Activated naive CD4-positive, alpha-beta T cell treated with anti-CD3 and anti-CD28 coated beads, Interleukin-2, amount 50 U/mL, for 24 hours (primary cell): ENCODE measurements around the gene ZBTB17.
A peak's percentile ranks its signal among the peaks of the same experiment; 100 is the strongest.

Experiments used
- H3K27ac Mint-ChIP-seq: one replicate; pipeline ENCODE4 v1.8.0; 2021; ENCODE audit warnings: mild to moderate bottlenecking, mixed read lengths
- H3K27me3 Mint-ChIP-seq: one replicate; pipeline ENCODE4 v1.8.0; 2021; ENCODE audit warnings: mixed read lengths
- H3K36me3 Mint-ChIP-seq: one replicate; pipeline ENCODE4 v1.8.0; 2021; ENCODE audit warnings: mixed read lengths
- H3K4me1 Mint-ChIP-seq: one replicate; pipeline ENCODE4 v1.8.0; 2021; ENCODE audit warnings: mixed read lengths
- H3K4me3 Mint-ChIP-seq: one replicate; pipeline ENCODE4 v1.8.0; 2021; ENCODE audit warnings: mild to moderate bottlenecking, mixed read lengths
- H3K9me3 Mint-ChIP-seq: one replicate; pipeline ENCODE4 v1.8.0; 2021; ENCODE audit warnings: mixed read lengths

Gene ZBTB17

DNA sequence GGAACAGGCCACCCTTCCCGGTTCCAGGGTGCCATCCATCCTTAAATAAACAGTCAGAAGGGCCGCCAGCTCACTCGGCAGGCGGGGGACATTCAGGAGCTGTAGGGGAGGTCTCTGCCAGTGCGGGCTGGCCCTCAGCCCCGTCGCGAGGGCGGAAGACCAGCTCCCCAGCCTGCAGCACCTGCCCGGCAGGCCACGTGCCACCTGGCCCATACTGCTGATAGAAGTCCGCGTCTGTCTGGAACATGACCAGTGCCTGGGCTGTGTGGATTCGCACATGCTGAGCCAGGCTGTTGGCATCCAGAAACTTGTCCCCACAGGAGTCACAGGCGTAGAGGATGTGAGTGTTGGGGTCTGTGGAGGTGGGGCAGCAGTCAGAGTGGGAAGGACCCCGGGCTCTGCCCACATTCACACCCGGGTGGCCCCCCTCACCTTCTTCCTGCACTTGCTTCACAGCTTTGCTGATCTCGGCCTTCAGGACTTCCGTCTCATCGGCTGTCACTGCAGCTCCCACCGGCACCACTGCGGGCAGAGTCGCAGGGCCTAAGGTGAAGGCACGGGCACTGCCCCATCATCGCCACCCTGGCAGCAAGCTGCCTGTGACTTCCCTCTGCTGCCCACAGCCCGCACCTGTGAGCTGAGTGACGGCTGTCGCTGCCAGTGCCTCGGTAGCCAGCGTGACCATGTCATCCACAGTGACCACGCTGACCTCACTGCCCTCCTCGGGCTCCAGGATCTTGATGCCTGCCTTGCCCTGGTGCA lies 33.8 kb downstream of the ZBTB17 start:
- Mint-ChIP-seq H3K27me3 (no peaks in the 10 kb centered on the region), H3K4me3 (no peak overlapping the region), H3K36me3 (peaks cover 7% of the 10 kb centered on the region), H3K4me1 (peaks cover 7% of the 10 kb centered on the region), H3K27ac (peak overlapping the region; percentile 72), H3K9me3 (no peaks in the 10 kb centered on the region)

- Mint-ChIP-seq H3K27me3 (no peaks in the 10 kb centered on the region), H3K36me3 (peaks cover 8% of the 10 kb centered on the region), H3K27ac (peak overlapping the region; percentile 30), H3K4me1 (peaks cover 4% of the 10 kb centered on the region), H3K4me3 (no peak overlapping the region), H3K9me3 (no peaks in the 10 kb centered on the region)
These were observed 34.7 kb downstream of the ZBTB17 start for GRCh38 chr1:15941044-15941840.

- Mint-ChIP-seq H3K27ac (peak overlapping the region; percentile 30), H3K9me3 (no peaks in the 10 kb centered on the region), H3K4me1 (peaks cover 4% of the 10 kb centered on the region), H3K4me3 (no peak overlapping the region), H3K36me3 (peaks cover 9% of the 10 kb centered on the region), H3K27me3 (no peaks in the 10 kb centered on the region)
These were observed 35.5 kb downstream of the ZBTB17 start for GRCh38 chr1:15940110-15941043.

DNA sequence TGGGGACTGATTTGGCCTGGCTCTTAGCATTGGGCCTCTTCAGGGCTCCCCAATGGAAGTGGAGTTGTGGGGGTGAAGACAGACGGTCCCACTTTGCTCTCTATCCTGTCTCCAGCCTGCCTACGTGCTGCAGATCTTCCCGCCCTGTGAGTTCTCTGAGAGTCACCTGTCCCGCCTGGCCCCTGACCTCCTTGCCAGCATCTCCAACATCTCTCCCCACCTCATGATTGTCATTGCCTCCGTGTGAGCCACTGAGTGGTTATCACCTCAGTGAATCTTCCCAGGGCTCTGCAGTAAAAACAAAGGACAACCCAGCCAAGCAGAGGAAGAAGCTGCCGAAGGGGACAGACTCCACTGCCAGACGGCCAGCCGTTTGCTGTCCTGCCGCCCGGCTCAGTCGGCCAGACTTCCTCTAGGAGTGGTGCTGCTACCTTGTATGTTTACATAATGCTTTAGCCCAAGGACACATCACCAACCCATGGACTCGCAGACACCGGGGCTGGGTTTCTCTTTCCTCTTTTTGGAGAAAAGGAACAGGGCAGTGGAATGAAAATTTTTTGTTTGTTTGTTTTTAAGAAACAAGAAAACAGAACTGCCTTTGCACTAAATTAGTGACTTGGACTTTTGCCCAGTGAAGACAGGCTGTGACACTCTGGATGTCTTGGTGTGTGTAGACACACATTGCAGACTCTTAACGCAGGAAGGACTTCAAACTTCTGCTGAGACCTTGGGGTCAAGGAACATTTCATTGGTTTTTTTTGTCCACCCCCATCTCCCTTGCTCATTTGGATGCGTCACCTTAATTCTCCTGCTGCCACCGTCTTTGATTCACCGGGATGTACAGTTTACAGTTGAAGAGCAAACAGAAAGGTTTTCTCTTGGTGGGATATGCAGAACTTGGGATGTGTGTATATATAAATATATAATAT lies 36.5 kb downstream of the ZBTB17 start:
- H3K27ac Mint-ChIP-seq = peak overlapping the region; percentile 95
- H3K4me3 Mint-ChIP-seq = no peak overlapping the region
- H3K27me3 Mint-ChIP-seq = no peaks in the 10 kb centered on the region
- peaks cover 4% of the 10 kb centered on the region for H3K4me1 Mint-ChIP-seq
- peaks cover 16% of the 10 kb centered on the region for H3K36me3 Mint-ChIP-seq
- no peaks in the 10 kb centered on the region for H3K9me3 Mint-ChIP-seq

GRCh38 chr1:15938628-15939161 lies 37.2 kb downstream of the ZBTB17 start:
- Mint-ChIP-seq H3K27me3 (no peaks in the 10 kb centered on the region), H3K4me3 (no peak overlapping the region), H3K9me3 (no peaks in the 10 kb centered on the region), H3K4me1 (peaks cover 4% of the 10 kb centered on the region), H3K36me3 (peaks cover 16% of the 10 kb centered on the region), H3K27ac (peak overlapping the region; percentile 95)

DNA sequence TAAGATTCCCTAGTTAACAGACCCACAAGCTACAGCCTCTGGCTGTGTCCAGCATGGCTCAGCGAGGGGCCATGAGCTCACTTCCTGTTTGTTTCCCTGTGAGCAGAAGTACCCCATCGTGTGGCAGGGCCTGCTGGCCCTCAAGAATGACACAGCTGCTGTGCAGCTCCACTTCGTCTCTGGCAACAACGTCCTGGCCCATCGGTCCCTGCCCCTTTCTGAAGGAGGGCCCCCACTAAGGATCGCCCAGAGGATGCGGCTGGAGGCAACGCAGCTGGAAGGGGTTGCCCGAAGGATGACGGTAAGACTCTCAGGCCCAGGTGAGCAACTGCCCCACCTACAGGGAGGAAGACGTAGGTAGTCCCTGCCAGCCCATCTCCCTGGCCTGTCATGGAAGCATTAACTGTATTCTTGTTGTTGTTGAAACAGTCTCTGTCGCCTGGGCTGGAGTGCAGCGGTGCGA lies 38.2 kb downstream of the ZBTB17 start:
- H3K9me3 Mint-ChIP-seq = no peaks in the 10 kb centered on the region

GRCh38 chr1:15937146-15937545 lies 38.8 kb downstream of the ZBTB17 start:
- Mint-ChIP-seq H3K4me1 (peaks cover 4% of the 10 kb centered on the region), H3K27ac (peak overlapping the region; percentile 88), H3K9me3 (no peaks in the 10 kb centered on the region), H3K36me3 (peaks cover 22% of the 10 kb centered on the region), H3K4me3 (no peak overlapping the region), H3K27me3 (no peaks in the 10 kb centered on the region)

More for the DNA sequence above, 38.2 kb downstream of the ZBTB17 start:
- Mint-ChIP-seq H3K36me3 (peaks cover 20% of the 10 kb centered on the region), H3K27me3 (no peaks in the 10 kb centered on the region), H3K27ac (peak overlapping the region; percentile 88), H3K4me3 (no peak overlapping the region), H3K4me1 (peaks cover 4% of the 10 kb centered on the region)

DNA sequence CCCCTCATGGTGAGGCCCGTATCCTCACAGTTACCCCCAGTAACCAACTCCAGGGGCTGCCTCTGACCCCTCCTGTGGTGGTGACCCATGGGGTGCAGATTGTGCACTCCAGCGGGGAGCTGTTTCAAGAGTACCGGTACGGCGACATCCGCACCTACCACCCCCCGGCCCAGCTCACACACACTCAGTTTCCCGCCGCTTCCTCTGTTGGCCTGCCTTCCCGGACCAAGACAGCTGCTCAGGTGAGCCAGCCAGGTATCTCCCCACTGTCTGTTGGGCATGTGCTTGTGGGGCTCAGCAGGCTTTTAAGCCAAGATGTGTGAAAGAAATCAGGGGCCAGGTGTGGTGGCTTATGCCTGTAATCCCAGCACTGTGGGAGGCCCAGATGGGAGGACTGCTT lies 39.9 kb downstream of the ZBTB17 start:
- no peaks in the 10 kb centered on the region for H3K27me3 Mint-ChIP-seq
- no peak overlapping the region for H3K4me3 Mint-ChIP-seq
- peaks cover 22% of the 10 kb centered on the region for H3K36me3 Mint-ChIP-seq
- H3K27ac Mint-ChIP-seq = peak overlapping the region; percentile 65
- H3K9me3 Mint-ChIP-seq = no peaks in the 10 kb centered on the region
- H3K4me1 Mint-ChIP-seq = peaks cover 4% of the 10 kb centered on the region

- Mint-ChIP-seq H3K4me3 (no peak overlapping the region), H3K27me3 (no peaks in the 10 kb centered on the region), H3K4me1 (peaks cover 8% of the 10 kb centered on the region), H3K27ac (peak overlapping the region; percentile 72), H3K36me3 (peaks cover 28% of the 10 kb centered on the region), H3K9me3 (no peaks in the 10 kb centered on the region)
These were observed 40.6 kb downstream of the ZBTB17 start for GRCh38 chr1:15935056-15935950.

- H3K36me3 Mint-ChIP-seq = peaks cover 33% of the 10 kb centered on the region
These were observed 41.5 kb downstream of the ZBTB17 start for GRCh38 chr1:15934211-15935055.

GRCh38 chr1:15933684-15934083 lies 42.2 kb downstream of the ZBTB17 start:
- peak overlapping the region; percentile 30 for H3K27ac Mint-ChIP-seq
- H3K4me1 Mint-ChIP-seq = peaks cover 4% of the 10 kb centered on the region
- no peak overlapping the region for H3K4me3 Mint-ChIP-seq
- peaks cover 36% of the 10 kb centered on the region for H3K36me3 Mint-ChIP-seq
- H3K27me3 Mint-ChIP-seq = no peaks in the 10 kb centered on the region
- no peaks in the 10 kb centered on the region for H3K9me3 Mint-ChIP-seq

More at GRCh38 chr1:15934211-15935055, 41.5 kb downstream of the ZBTB17 start:
- Mint-ChIP-seq H3K9me3 (no peaks in the 10 kb centered on the region), H3K4me3 (no peak overlapping the region), H3K27me3 (no peaks in the 10 kb centered on the region), H3K27ac (peak overlapping the region; percentile 72), H3K4me1 (peaks cover 8% of the 10 kb centered on the region)

GRCh38 chr1:15932612-15933011 lies 43.3 kb downstream of the ZBTB17 start:
- H3K27ac Mint-ChIP-seq = peak overlapping the region; percentile 17
- H3K27me3 Mint-ChIP-seq = no peaks in the 10 kb centered on the region
- H3K4me1 Mint-ChIP-seq = peaks cover 4% of the 10 kb centered on the region
- H3K9me3 Mint-ChIP-seq = no peaks in the 10 kb centered on the region
- no peak overlapping the region for H3K4me3 Mint-ChIP-seq
- H3K36me3 Mint-ChIP-seq = peaks cover 45% of the 10 kb centered on the region

DNA sequence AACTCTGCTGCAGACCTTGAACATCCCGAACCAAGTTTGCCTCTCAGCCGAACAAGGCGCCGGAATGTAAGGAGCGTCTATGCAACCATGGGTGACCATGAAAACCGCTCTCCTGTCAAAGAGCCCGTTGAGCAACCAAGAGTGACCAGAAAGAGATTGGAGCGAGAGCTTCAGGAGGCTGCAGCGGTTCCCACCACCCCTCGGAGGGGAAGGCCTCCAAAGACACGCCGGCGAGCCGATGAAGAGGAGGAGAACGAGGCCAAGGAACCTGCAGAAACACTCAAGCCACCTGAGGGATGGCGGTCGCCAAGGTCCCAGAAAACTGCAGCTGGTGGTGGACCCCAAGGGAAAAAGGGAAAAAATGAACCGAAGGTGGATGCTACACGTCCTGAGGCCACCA lies 44.0 kb downstream of the ZBTB17 start:
- H3K4me3 Mint-ChIP-seq = no peak overlapping the region
- peaks cover 4% of the 10 kb centered on the region for H3K4me1 Mint-ChIP-seq
- H3K27me3 Mint-ChIP-seq = no peaks in the 10 kb centered on the region
- H3K36me3 Mint-ChIP-seq = peaks cover 41% of the 10 kb centered on the region
- H3K27ac Mint-ChIP-seq = no peak overlapping the region
- H3K9me3 Mint-ChIP-seq = no peaks in the 10 kb centered on the region
